ENCODE measurements around the gene ALDH8A1. TPM values are rescaled to one million over a fixed set of nuclear protein-coding genes. Genes with fewer than 3 reads are reported as not detected.

Gene ALDH8A1
- total and polyA plus RNA-seq, 2 of the 8 experiments (the other 6 are each of a cell fraction or from before 2014, with no cell fraction given) = 0.08 to 0.28 TPM

DNA sequence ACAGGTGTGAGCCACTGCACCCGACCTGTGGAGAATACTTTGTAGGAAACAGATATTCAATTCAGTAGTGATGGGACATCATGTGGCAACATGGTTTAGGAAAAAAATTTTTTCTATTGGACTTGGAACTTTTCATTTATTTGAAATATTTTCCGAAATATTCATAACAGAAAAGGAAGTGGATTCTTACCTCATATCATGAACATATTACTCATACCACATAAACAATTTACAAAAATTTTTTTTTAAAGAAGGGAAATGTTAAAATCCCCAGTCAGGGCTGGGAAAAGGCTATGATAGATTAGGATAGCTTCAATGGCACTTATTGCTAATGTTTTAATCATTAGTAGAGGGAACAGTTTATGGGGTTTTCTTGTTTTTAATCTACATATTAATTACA lies 6.8 kb upstream of the ALDH8A1 start:
- Histone ChIP-seq H2BK5ac (ENCODE audit: low read depth, low read length) (no peak overlapping the region), H3K4me3 (ENCODE audit: extremely low read depth in 1 of 4, insufficient read depth in 2 of 4, low read depth in 3 of 4, low read length in 4 of 4) (no peak overlapping the region), H3K79me2 (ENCODE audit: control insufficient read depth in 1 of 2, insufficient read depth in 2 of 2, low read length in 2 of 2) (no peaks in the 10 kb centered on the region), H4K20me1 (replicated peaks in 1 of 2; ENCODE audit: control insufficient read depth in 1 of 2, insufficient read depth in 2 of 2, low read length in 2 of 2) (no peaks in the 10 kb centered on the region), H3K23me2 (ENCODE audit: low read depth, low read length) (no peaks in the 10 kb centered on the region), H2BK120ac (replicated peaks; ENCODE audit: low read depth, low read length) (no peak overlapping the region), H3K9me3 (ENCODE audit: insufficient read depth in 2 of 2, low read depth in 1 of 2, low read length in 1 of 2) (0 out of 4 replicates have a peak, but pooled peaks cover 0 to 2% of the 10 kb centered on the region in 2 experiments), H4K8ac (ENCODE audit: extremely low read depth, insufficient read depth, low read length) (no peak overlapping the region), H2BK15ac (ENCODE audit: low read length) (no peak overlapping the region), H3K23ac (ENCODE audit: insufficient read length) (no peak overlapping the region), H3K36me3 (ENCODE audit: control insufficient read depth in 2 of 4, insufficient read depth in 4 of 4, low read length in 3 of 4) (peaks cover 0 to 6% (median 0%) of the 10 kb centered on the region in 4 experiments; a peak in 1 of 8 replicates), H3K4ac (replicated peaks; ENCODE audit: insufficient read length, low read depth, low read length) (no peak overlapping the region), H2AK5ac (ENCODE audit: low read depth, low read length) (no peak overlapping the region), H3K56ac (replicated peaks; ENCODE audit: insufficient read length, low read depth, low read length) (no peak overlapping the region), H3K14ac (ENCODE audit: insufficient read length) (no peak overlapping the region), H3K27me3 (replicated peaks in 1 of 4; ENCODE audit: control insufficient read depth in 3 of 4, extremely low read depth in 1 of 4, insufficient read depth in 3 of 4, low read length in 3 of 4) (no peaks in the 10 kb centered on the region), H3K4me1 (replicated peaks in 1 of 4; ENCODE audit: control insufficient read depth in 3 of 4, insufficient read depth in 4 of 4, low read length in 3 of 4) (no peaks in the 10 kb centered on the region), H3K9ac (replicated peaks in 1 of 4; ENCODE audit: extremely low read depth in 1 of 4, low read depth in 3 of 4, low read length in 3 of 4) (no peak overlapping the region), H2AFZ (ENCODE audit: low read length) (no peak overlapping the region), H4K5ac (ENCODE audit: insufficient read length, low read depth, low read length) (no peak overlapping the region), H4K91ac (replicated peaks; ENCODE audit: insufficient read length, low read length) (no peak overlapping the region), H2BK20ac (ENCODE audit: low read length) (no peak overlapping the region), H3K27ac (ENCODE audit: low read depth, low read length) (no peak overlapping the region), H3K79me1 (ENCODE audit: low read depth, low read length) (no peaks in the 10 kb centered on the region), H2BK12ac (ENCODE audit: low read depth, low read length) (no peak overlapping the region), H3K4me2 (ENCODE audit: insufficient read depth in 1 of 2, low read depth in 2 of 2, low read length in 2 of 2) (no peak overlapping the region), H3K18ac (ENCODE audit: extremely low read depth, low read length) (no peak overlapping the region)
- TF ChIP-seq POLR2A (IDR thresholded peaks at IDR 0.05; ENCODE audit: control extremely low read depth in 1 of 2, low read depth in 2 of 2, low read length in 2 of 2) (no peak), EGR1 (IDR thresholded peaks at IDR 0.05; ENCODE audit: borderline replicate concordance, low read depth, low read length) (no peak), SIX5 (IDR thresholded peaks at IDR 0.05; ENCODE audit: low read depth, low read length) (no peak), BACH1 (IDR thresholded peaks at IDR 0.05; ENCODE audit: low read length) (no peak), CBX8 (IDR thresholded peaks at IDR 0.05; ENCODE audit: borderline replicate concordance, low read depth, low read length) (no peak), RXRA (IDR thresholded peaks at IDR 0.05; ENCODE audit: insufficient read depth, low read depth, low read length) (no peak), HDAC2 (IDR thresholded peaks at IDR 0.05; ENCODE audit: borderline replicate concordance in 1 of 2, low read depth in 2 of 2, low read length in 2 of 2) (no peak), JUND (IDR thresholded peaks at IDR 0.05; ENCODE audit: low read length) (no peak)
- ChIA-PET CTCF (ENCODE audit: partially characterized antibody) (interaction anchor here (0.6 to 0.9 kb wide), 2 partner anchors 11 to 379 kb away, joined by 3 read pairs; no protein-coding TSS in a partner anchor), POLR2A (ENCODE audit: partially characterized antibody) (no interaction called here)
- DNase-seq (ENCODE audit: low read depth in 1 of 2, low spot score in 2 of 2) = no peak
- FAIRE-seq = no peak
- WGBS, 2 experiments (ENCODE audit: extremely low coverage in 1 of 2, insufficient coverage in 1 of 2, insufficient read length in 1 of 2, insufficient replicate concordance in 2 of 2, low coverage in 1 of 2, low lambda C conversion rate in 2 of 2, missing lambda C conversion rate in 1 of 2) = 88% methylated on average over 2 of the region's 2 CpGs; no CpG with 5 or more reads in 1 of the 2 experiments
